UCSD-AML1 (cell line): Measurements from ENCODE around the gene USP11.

Source experiments
- DNase-seq: peaks from one replicate; lab custom pipeline; 2025; ENCODE audit not compliant: unreplicated experiment; lab: John Stamatoyannopoulos, UW

USP11 gene

GRCh38 chrX:47224266-47224895 lies 8.4 kb upstream of the USP11 start:
- DNase-seq = no peak

DNA sequence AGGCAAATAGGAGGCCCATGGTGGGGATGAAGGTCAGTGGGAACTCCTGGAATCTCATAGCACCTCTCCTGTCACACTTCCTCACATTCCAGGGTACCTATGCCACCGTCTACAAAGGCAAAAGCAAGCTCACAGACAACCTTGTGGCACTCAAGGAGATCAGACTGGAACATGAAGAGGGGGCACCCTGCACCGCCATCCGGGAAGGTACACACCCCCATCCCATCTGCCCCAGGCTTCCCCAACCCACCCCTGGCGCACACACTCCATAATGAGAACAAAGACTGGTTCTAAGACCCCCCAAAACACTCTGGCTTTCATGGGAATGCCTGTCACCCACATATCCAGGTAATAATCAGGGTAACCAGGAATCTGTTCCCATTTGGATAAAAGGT lies 7.9 kb upstream of the USP11 start:
- no peak for DNase-seq

GRCh38 chrX:47226071-47226470 lies 6.7 kb upstream of the USP11 start:
- DNase-seq = no peak

GRCh38 chrX:47226531-47227333 lies 6.1 kb upstream of the USP11 start:
- DNase-seq = no peak

DNA sequence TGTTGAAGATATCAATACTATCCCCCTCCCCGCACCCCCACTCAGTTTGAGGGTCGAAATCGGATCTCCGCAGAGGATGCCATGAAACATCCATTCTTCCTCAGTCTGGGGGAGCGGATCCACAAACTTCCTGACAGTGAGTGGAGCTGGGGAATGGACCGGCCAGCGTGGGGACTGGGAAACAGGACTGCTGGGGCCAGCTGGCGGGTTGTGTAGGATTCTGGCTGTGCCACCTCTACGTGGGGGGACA lies 5.5 kb upstream of the USP11 start:
- no peak for DNase-seq

- DNase-seq = no peak
Observed at GRCh38 chrX:47228550-47229270, 4.1 kb upstream of the USP11 start.

DNA sequence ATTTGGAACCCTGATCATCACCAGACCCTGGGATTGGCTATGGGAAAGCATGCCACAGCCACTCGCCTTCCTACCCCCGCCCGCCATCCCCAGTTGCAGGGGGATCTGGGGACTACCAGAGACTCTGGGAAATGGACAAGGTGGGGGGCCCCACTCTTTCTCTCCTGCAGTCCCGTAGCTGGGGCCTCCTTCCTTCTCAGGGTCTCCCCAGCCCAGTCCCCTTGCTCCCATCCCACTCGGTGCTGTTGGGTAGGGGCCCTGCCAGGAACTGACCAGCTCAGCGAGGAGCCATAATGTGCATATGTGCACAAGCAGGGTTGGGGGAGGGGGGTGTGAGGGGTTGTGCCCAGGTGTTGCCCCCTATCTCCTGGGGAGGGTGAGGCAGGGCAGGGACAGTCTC lies 3.4 kb upstream of the USP11 start:
- DNase-seq = no peak

DNA sequence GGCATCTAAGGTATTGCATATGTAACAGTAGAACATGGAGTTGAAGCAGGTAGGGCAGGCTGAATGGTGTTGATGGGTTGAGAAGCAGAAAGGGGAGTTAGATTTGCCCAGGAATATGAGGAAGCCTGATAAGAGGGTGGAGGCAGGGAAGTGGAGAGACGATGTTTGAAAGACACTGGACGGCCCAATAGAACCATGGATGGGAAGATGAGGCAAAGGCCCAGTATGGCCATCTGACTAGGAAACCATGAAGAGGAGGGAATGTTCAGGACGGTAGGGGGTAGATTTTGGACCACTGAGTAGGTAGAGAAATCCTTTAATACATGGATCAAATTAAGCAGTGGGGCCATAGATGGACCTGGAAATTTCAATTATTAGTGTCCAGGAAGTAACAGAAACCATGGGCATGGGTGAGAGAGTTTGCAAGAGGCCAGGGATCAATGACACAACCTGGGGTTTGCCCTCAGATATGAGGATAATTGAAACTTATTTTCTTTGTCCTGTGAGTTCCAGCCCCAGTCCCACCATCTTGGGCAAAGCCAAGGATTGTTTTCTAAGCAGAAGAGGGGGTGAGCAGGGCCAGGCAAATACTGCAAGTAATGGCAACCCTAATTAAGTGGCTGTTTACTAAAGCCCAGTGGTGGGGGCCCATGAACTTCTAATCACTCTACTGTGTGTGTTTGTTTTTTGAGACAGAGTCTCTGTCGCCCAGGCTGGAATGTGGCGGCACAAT lies 2.5 kb upstream of the USP11 start:
- no peak for DNase-seq

GRCh38 chrX:47231167-47231566 lies 1.6 kb upstream of the USP11 start:
- DNase-seq = no peak

- DNase-seq = no peak
Observed at GRCh38 chrX:47232197-47232802, 509 bp upstream of the USP11 start.

- DNase-seq = peak; percentile 92
Observed at GRCh38 chrX:47233333-47234113, 714 bp downstream of the USP11 start.

GRCh38 chrX:47234583-47234982 lies 1.8 kb downstream of the USP11 start:
- DNase-seq = no peak

DNA sequence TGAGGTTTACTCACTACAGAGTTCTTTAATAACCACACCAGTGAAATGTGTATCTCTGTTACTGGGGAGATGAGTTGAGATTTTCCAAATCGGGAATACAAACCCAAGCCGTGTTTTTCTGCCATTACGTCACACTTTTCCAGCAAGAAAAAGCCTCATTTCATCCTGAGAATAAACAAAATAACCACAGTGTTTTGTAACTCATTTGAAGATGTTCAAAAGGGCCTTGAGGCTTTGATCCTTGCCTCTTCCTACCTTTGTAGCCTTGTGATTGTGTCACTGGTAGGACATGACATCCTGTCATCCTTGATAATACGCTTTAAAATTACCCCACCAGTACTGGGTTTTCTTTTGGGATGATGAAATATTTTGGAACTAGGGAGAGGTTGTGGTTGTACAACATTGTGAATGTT lies 2.9 kb downstream of the USP11 start:
- DNase-seq = no peak

DNA sequence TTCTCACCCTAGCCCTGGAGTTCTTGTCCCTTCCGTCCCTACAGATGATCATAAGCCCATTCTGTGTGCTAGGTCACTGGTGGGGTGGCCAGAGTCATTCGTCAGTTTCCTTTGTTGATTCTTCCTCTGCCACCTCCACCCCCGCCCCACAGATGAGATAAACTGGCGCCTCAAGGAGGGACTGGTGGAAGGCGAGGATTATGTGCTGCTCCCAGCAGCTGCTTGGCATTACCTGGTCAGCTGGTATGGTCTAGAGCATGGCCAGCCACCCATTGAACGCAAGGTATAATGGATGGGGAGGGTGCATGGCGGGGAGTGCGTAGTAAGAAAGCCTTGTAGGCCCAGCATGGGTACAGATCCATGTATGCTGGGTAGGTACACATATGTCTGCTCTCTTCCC lies 6.4 kb downstream of the USP11 start:
- DNase-seq = no peak

DNA sequence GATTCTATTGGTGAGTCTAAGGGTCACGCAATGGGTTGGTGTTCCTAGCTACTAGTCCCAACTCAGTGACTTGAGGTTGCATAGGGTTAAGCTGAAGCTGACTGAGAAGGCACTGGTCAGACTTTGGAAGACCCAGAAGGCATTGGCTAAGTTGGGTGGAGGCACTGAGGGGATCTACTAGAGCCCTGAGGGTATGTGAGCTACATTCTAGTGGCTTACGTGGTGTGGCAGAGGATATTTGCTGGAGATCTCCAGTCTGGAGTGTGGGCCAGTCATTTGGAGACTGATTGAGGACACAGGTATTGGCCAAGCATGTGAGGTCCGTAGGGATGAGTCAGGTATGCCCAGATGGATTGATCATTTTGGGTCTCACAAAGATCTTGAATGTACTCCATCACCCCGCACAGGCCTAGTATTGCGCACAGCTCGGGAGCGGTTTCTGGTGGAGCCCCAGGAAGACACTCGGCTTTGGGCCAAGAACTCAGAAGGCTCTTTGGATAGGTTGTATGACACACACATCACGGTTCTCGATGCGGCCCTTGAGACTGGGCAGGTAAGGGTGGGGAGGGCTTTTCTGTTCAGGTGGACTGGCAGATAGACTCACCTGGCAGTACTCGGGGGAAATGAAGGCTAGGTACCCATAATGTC lies 7.2 kb downstream of the USP11 start:
- DNase-seq = no peak

DNA sequence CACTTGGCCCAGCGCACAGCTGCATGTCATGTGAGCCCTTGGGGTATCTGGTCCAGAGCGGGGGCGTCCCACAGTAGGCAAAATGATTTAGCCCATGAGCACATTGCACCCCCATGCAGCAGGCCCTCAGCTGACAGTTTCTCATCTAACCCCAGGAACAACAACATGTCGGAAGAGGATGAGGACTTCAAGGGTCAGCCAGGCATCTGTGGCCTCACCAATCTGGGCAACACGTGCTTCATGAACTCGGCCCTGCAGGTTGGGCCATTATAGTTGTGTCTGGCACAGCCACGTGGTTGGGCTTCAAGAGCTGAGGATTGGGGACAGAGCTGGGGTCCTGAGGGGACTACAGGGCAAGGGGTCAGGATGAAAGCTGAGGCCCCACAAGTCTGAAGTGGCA lies 7.8 kb downstream of the USP11 start:
- no peak for DNase-seq

- DNase-seq = no peak
Observed at GRCh38 chrX:47241201-47242011, 8.6 kb downstream of the USP11 start.

DNA sequence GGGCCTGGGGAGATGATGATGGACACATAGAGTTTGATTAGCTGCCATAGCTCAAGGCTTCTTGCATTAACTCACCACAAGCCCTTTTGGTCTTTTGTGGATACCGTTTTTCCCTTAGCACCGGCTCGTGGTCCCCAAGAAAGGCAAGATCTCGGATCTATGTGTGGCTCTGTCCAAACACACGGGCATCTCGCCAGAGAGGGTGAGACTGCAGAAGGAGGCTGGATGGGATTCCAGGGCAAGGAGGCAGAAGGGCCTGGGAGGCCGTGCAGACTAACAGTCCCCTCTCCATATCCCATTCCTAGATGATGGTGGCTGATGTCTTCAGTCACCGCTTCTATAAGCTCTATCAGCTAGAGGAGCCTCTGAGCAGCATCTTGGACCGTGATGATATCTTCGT lies 9.5 kb downstream of the USP11 start:
- DNase-seq = no peak

DNA sequence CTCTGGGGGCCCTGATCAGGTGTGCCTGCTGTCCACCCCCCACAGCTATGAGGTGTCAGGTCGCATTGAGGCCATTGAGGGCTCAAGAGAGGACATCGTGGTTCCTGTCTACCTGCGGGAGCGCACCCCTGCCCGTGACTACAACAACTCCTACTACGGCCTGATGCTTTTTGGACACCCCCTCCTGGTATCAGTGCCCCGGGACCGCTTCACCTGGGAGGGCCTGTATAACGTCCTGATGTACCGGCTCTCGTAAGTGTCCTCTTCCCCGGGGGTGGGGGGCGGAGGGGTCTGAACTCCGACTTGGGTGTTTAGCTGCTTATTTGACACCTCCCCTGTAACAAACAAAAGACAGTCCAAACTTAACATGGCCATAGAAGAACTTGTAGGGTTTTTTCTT lies 10.5 kb downstream of the USP11 start:
- DNase-seq = no peak
